Mammary epithelial cell (primary cell): ENCODE measurements around the gene TPCN1.

ENCODE experiments used
- CTCF ChIP-seq, 2 donors: IDR thresholded peaks in 1 of 2; conservative IDR thresholded peaks in 1 of 2; 2 replicates each; pipeline ENCODE4 v1.5.1; 2011 to 2012; ENCODE audit warnings: inconsistent platforms in 2 of 2, low read length in 2 of 2, mild to moderate bottlenecking in 2 of 2, control low read depth in 1 of 2, low read depth in 1 of 2; ENCODE audit not compliant: insufficient read depth in 1 of 2; ENCODE audit errors: extremely low read depth in 1 of 2
- EZH2 ChIP-seq: IDR thresholded peaks from 2 replicates; pipeline ENCODE4 v1.6.1; 2012; ENCODE audit warnings: low read length, inconsistent platforms, borderline replicate concordance

DNA sequence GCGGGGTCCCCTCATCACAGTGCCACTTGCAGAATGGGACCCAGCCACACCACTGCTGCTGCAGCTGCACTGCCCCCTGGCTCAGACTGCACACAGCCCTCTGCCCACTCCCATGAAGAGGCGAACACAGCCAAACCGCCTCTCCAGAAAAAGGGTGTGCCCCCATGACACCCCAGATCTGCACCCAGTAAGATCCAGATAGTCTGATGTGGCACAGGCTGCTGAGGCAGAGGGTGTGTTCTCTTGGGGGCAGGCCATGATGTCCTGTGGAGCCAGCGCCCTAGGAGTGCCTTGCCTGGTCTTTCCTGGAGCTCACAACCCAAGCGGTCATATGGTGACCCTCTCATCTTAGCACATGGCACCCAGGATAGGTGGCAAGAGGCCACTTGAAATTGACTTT is 69.2 kb downstream of the TPCN1 start:
- TF ChIP-seq CTCF (conservative IDR thresholded peaks at IDR 0.05 in 1 of 2, IDR thresholded peaks at IDR 0.05 in 1 of 2; ENCODE audit: extremely low read depth in 1 of 2, insufficient read depth in 1 of 2, low read depth in 1 of 2, low read length in 2 of 2), result no peak
- TF ChIP-seq EZH2, result no peak
